HG03558 (cell line): ENCODE data around the gene FARSA.
"Not testable (repeated sequence)": the region's sequence is repeated elsewhere in the genome, so short reads cannot be mapped to it uniquely, and the experiment has no call there.

Source experiments
- ATAC-seq: cut with Tn5 transposase; IDR thresholded peaks from one replicate; pipeline ENCODE4 v1.9.1; 2021; ENCODE audit warnings: moderate number of reproducible peaks; ENCODE audit not compliant: unreplicated experiment; ENCODE audit errors: extremely low read depth

FARSA gene

GRCh38 chr19:12938779-12939601 is 5.5 kb upstream of the FARSA start:
- no peak for ATAC-seq

- ATAC-seq: peak; percentile 55
Measured at GRCh38 chr19:12937927-12938778, 4.6 kb upstream of the FARSA start, which contains the start of gene CALR. Gene CALR (plus strand): TSS chr19:12938609. CDS start chr19:12938680, 71 bp downstream.

GRCh38 chr19:12937093-12937926 is 3.8 kb upstream of the FARSA start:
- ATAC-seq: no peak

- ATAC-seq: no peak
Measured at GRCh38 chr19:12936582-12936981, 3.1 kb upstream of the FARSA start.

GRCh38 chr19:12935071-12935470 is 1.6 kb upstream of the FARSA start:
- no peak for ATAC-seq

- ATAC-seq: no peak
Measured at GRCh38 chr19:12932392-12933286, 872 bp downstream of the FARSA start.

GRCh38 chr19:12930002-12930645 is 3.4 kb downstream of the FARSA start:
- no peak for ATAC-seq

- ATAC-seq: no peak
Measured at GRCh38 chr19:12924621-12925310, 8.7 kb downstream of the FARSA start.

- no peak for ATAC-seq
Measured at GRCh38 chr19:12922959-12923358, 10.6 kb downstream of the FARSA start.

- ATAC-seq: no peak
Measured at GRCh38 chr19:12921047-12921446, 12.5 kb downstream of the FARSA start.

GRCh38 chr19:12918253-12918652 is 15.3 kb downstream of the FARSA start:
- no peak for ATAC-seq

GRCh38 chr19:12915860-12916259 is 17.7 kb downstream of the FARSA start:
- not testable (repeated sequence) for ATAC-seq

- ATAC-seq: no peak
Measured at GRCh38 chr19:12913851-12914690, 19.4 kb downstream of the FARSA start.

- no peak for ATAC-seq
Measured at GRCh38 chr19:12913011-12913561, 20.4 kb downstream of the FARSA start.

GRCh38 chr19:12912571-12912970 is 20.9 kb downstream of the FARSA start:
- no peak for ATAC-seq

- no peak for ATAC-seq
Measured at GRCh38 chr19:12907166-12907565, 26.3 kb downstream of the FARSA start.

GRCh38 chr19:12899891-12900518 is 33.5 kb downstream of the FARSA start:
- no peak for ATAC-seq
